Activated CD8-positive, alpha-beta memory T cell treated with anti-CD3 and anti-CD28 coated beads, Interleukin-2, amount 10 ng/mL, durations not matched to agents 7 days and 5 days (primary cell): Measurements from ENCODE around the gene C12orf75. TPM values are rescaled to one million over a fixed set of nuclear protein-coding genes. Genes with fewer than 3 reads are reported as not detected.

Experiments
- ATAC-seq: fragments of 150-1000 bp; cut with Tn5 transposase; one replicate; pipeline ENCODE4 v1.10.0; 2021; ENCODE audit warnings: moderate library complexity
- CTCF ChIA-PET: fragments of 350-600 bp; sonication (Branson Sonifier 250); formaldehyde crosslinking; loops from one replicate; lab custom pipeline; 2021; ENCODE audit warnings: antibody characterized with exemption; lab: Charles Lee
- DNase-seq: peaks from one replicate; pipeline ENCODE4 v3.0.0-alpha.2; 2020
- H3K27ac Mint-ChIP-seq: one replicate; pipeline ENCODE4 v1.8.0; 2021; ENCODE audit warnings: mild to moderate bottlenecking, mixed read lengths
- H3K27me3 Mint-ChIP-seq: one replicate; pipeline ENCODE4 v1.8.0; 2021; ENCODE audit warnings: mixed read lengths
- H3K36me3 Mint-ChIP-seq: one replicate; pipeline ENCODE4 v1.8.0; 2021; ENCODE audit warnings: mild to moderate bottlenecking, mixed read lengths
- H3K4me1 Mint-ChIP-seq: one replicate; pipeline ENCODE4 v1.8.0; 2021; ENCODE audit warnings: mixed read lengths
- H3K4me3 Mint-ChIP-seq: one replicate; pipeline ENCODE4 v1.8.0; 2021; ENCODE audit warnings: mild to moderate bottlenecking, moderate library complexity, mixed read lengths
- H3K9me3 Mint-ChIP-seq: one replicate; pipeline ENCODE4 v1.8.0; 2022; ENCODE audit warnings: low read depth, mixed read lengths
- total RNA-seq, 2 experiments: library from RNA; stranded (reverse); gene quantifications; one replicate each; pipeline ENCODE4 v1.2.3, GENCODE V29; 2021

Gene C12orf75
- total RNA-seq, 2 experiments from 2014 or later, result 277 to 318 TPM

DNA sequence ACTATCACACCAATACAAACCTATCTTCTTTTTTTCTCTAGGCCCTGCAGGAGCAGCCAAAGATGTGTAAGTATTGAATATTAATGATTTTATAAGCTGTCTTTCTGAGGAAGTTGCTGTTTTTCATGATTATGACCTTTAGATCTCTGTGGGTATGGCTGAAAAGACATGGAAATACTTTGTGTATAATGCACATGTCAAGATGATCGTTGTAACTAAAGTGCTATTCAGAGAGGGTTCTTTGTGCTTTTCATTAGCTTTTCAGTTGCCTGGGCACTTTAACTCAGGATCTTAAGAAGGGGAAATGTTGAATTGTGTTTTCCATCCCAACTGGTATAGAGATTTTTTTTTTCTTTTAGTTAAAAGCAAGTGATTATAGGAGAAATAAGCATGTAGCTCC is 18.1 kb downstream of the C12orf75 start:
- H3K27me3 Mint-ChIP-seq, result no peaks in the 10 kb centered on the region
- no peaks in the 10 kb centered on the region for H3K9me3 Mint-ChIP-seq
- H3K27ac Mint-ChIP-seq, result no peak overlapping the region
- CTCF ChIA-PET, result no interaction called here
- no peak overlapping the region for H3K4me3 Mint-ChIP-seq
- peaks cover 60% of the 10 kb centered on the region for H3K4me1 Mint-ChIP-seq
- H3K36me3 Mint-ChIP-seq, result peaks cover 60% of the 10 kb centered on the region
- ATAC-seq (no peak), DNase-seq (no peak)

- peaks cover 58% of the 10 kb centered on the region for H3K4me1 Mint-ChIP-seq
- CTCF ChIA-PET, result no interaction called here
- no peaks in the 10 kb centered on the region for H3K27me3 Mint-ChIP-seq
- no peak overlapping the region for H3K4me3 Mint-ChIP-seq
- no peak for ATAC-seq
- H3K27ac Mint-ChIP-seq, result peak overlapping the region; percentile 44
- H3K36me3 Mint-ChIP-seq, result peaks cover 57% of the 10 kb centered on the region
- DNase-seq, result no peak
- H3K9me3 Mint-ChIP-seq, result no peaks in the 10 kb centered on the region
Observed at GRCh38 chr12:105349138-105349537, 18.6 kb downstream of the C12orf75 start.

GRCh38 chr12:105351523-105351922 is 21.0 kb downstream of the C12orf75 start:
- Mint-ChIP-seq H3K27me3 (no peaks in the 10 kb centered on the region), H3K27ac (peak overlapping the region; percentile 71), H3K9me3 (no peaks in the 10 kb centered on the region), H3K4me1 (peaks cover 71% of the 10 kb centered on the region), H3K36me3 (peaks cover 59% of the 10 kb centered on the region), H3K4me3 (peak overlapping the region; percentile 12)
- CTCF ChIA-PET, result no interaction called here
- ATAC-seq (no peak), DNase-seq (no peak)

DNA sequence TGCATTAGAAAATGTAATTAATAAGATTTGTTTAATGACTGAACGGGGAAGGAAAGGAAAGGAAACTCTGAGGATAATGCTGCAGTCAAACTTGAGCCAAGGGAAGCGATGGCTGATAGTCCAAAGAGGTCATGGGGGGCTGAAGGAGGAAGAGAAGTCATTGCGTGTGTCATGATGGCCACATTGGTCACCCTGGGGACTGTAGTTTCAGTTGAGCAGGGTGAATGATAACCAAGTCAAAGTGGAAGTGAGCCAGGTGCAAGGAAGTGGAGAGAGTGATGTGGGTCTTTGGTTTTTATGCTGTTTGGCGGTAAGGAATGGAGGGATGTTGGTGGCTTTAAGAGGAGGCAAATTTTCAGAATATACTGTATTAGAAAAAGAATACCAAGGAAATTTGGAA is 21.6 kb downstream of the C12orf75 start:
- peak overlapping the region; percentile 71 for H3K27ac Mint-ChIP-seq
- CTCF ChIA-PET, result interaction anchor here (2.1 kb wide), 1 partner anchor 22 kb away, joined by 11 read pairs; the partner anchor contains the start of gene C12orf75
- H3K4me3 Mint-ChIP-seq, result peak overlapping the region; percentile 12
- no peaks in the 10 kb centered on the region for H3K9me3 Mint-ChIP-seq
- peaks cover 57% of the 10 kb centered on the region for H3K36me3 Mint-ChIP-seq
- no peaks in the 10 kb centered on the region for H3K27me3 Mint-ChIP-seq
- peak; percentile 60 for DNase-seq
- H3K4me1 Mint-ChIP-seq, result peaks cover 73% of the 10 kb centered on the region
- ATAC-seq, result peak; percentile 50

- H3K4me1 Mint-ChIP-seq, result peaks cover 77% of the 10 kb centered on the region
- H3K9me3 Mint-ChIP-seq, result no peaks in the 10 kb centered on the region
- no peak overlapping the region for H3K4me3 Mint-ChIP-seq
- H3K27me3 Mint-ChIP-seq, result no peaks in the 10 kb centered on the region
- CTCF ChIA-PET, result interaction anchor here (0.9 to 2.1 kb wide), 5 partner anchors 9 to 32 kb away, joined by 3 to 11 read pairs (median 4); partner anchors contain the start of gene C12orf75
- peaks cover 60% of the 10 kb centered on the region for H3K36me3 Mint-ChIP-seq
- no peak for DNase-seq
- ATAC-seq, result no peak
- no peak overlapping the region for H3K27ac Mint-ChIP-seq
Observed at GRCh38 chr12:105352940-105353635, 22.6 kb downstream of the C12orf75 start.

- no peaks in the 10 kb centered on the region for H3K27me3 Mint-ChIP-seq
- no peak for DNase-seq
- no peaks in the 10 kb centered on the region for H3K9me3 Mint-ChIP-seq
- H3K27ac Mint-ChIP-seq, result no peak overlapping the region
- peaks cover 72% of the 10 kb centered on the region for H3K4me1 Mint-ChIP-seq
- CTCF ChIA-PET, result no interaction called here
- no peak for ATAC-seq
- no peak overlapping the region for H3K4me3 Mint-ChIP-seq
- peaks cover 56% of the 10 kb centered on the region for H3K36me3 Mint-ChIP-seq
Observed at GRCh38 chr12:105355752-105356151, 25.3 kb downstream of the C12orf75 start.

GRCh38 chr12:105357162-105357691 is 26.7 kb downstream of the C12orf75 start:
- ATAC-seq (peak; percentile 87), DNase-seq (no peak)
- Mint-ChIP-seq H3K4me1 (peaks cover 61% of the 10 kb centered on the region), H3K9me3 (no peaks in the 10 kb centered on the region), H3K27me3 (no peaks in the 10 kb centered on the region), H3K36me3 (peaks cover 57% of the 10 kb centered on the region), H3K4me3 (peak overlapping the region; percentile 42), H3K27ac (peak overlapping the region; percentile 94)
- CTCF ChIA-PET, result interaction anchor here (1.0 to 1.2 kb wide), 4 partner anchors 11 to 37 kb away, joined by 3 to 5 read pairs (median 4); no protein-coding TSS in a partner anchor

GRCh38 chr12:105358789-105359188 is 28.3 kb downstream of the C12orf75 start:
- Mint-ChIP-seq H3K4me3 (no peak overlapping the region), H3K4me1 (peaks cover 50% of the 10 kb centered on the region), H3K9me3 (no peaks in the 10 kb centered on the region), H3K27me3 (no peaks in the 10 kb centered on the region), H3K36me3 (peaks cover 49% of the 10 kb centered on the region), H3K27ac (peak overlapping the region; percentile 33)
- DNase-seq, result no peak
- no peak for ATAC-seq
- CTCF ChIA-PET, result no interaction called here

DNA sequence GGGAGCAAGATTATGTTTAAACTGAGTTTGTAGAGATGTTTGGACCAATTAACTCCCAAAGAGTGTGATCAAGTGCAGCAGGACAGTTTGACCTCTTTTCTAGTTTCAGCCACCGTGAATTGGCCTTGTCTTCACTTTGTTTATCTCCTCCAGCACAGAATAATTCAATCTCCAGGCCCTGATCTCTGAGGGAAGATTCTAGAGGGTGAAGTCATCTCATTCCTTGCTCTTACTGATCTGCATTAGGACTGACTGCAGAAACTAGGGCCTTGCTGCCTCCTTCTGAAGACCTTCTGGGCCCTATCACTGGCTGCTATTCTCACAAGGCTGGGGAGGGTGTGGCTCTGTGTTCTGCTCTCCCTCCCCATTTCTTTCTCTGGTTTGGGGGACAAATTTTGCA is 29.4 kb downstream of the C12orf75 start:
- ATAC-seq, result no peak
- CTCF ChIA-PET, result no interaction called here
- Mint-ChIP-seq H3K27me3 (no peaks in the 10 kb centered on the region), H3K4me1 (peaks cover 39% of the 10 kb centered on the region), H3K9me3 (no peaks in the 10 kb centered on the region), H3K27ac (no peak overlapping the region), H3K4me3 (no peak overlapping the region), H3K36me3 (peaks cover 44% of the 10 kb centered on the region)
- DNase-seq, result no peak

- CTCF ChIA-PET, result interaction anchor here (0.7 to 1.7 kb wide), 4 partner anchors 20 to 199 kb away, joined by 3 to 5 read pairs (median 3); partner anchors contain the start of gene C12orf75
- no peaks in the 10 kb centered on the region for H3K9me3 Mint-ChIP-seq
- peaks cover 49% of the 10 kb centered on the region for H3K36me3 Mint-ChIP-seq
Observed at GRCh38 chr12:105363890-105364289, 33.4 kb downstream of the C12orf75 start.

DNA sequence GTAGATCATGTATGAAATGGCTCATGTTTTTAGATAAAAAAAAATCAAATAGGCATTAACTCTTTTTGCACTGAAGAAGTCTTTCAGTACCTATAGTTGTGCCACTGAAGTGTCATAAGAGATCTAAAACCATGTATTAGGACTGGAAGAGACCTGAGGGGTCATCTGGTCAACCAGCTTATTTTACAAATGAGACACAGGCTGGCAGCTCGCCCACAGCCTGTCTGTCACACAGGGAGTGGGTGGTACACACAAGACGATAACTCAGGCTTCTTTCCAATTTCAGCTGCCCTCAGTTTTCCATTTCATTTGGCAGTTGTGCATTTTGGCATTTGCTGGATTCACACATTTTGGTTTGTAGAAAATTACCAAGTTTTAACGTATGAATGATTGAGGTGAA is 34.7 kb downstream of the C12orf75 start:
- CTCF ChIA-PET, result interaction anchor here (1.0 to 1.3 kb wide), 2 partner anchors 12 to 34 kb away, joined by 3 to 5 read pairs; partner anchors contain the start of gene C12orf75
- no peak for ATAC-seq
- DNase-seq, result no peak
- Mint-ChIP-seq H3K36me3 (peaks cover 49% of the 10 kb centered on the region), H3K4me1 (peaks cover 7% of the 10 kb centered on the region), H3K9me3 (no peaks in the 10 kb centered on the region), H3K27ac (no peak overlapping the region), H3K4me3 (no peak overlapping the region), H3K27me3 (no peaks in the 10 kb centered on the region)

More at GRCh38 chr12:105363890-105364289, 33.4 kb downstream of the C12orf75 start:
- H3K27ac Mint-ChIP-seq, result no peak overlapping the region
- no peaks in the 10 kb centered on the region for H3K27me3 Mint-ChIP-seq
- H3K4me1 Mint-ChIP-seq, result peaks cover 13% of the 10 kb centered on the region
- DNase-seq (no peak), ATAC-seq (no peak)
- H3K4me3 Mint-ChIP-seq, result no peak overlapping the region

- Mint-ChIP-seq H3K9me3 (no peaks in the 10 kb centered on the region), H3K4me1 (peaks cover 6% of the 10 kb centered on the region), H3K27me3 (no peaks in the 10 kb centered on the region), H3K36me3 (peaks cover 46% of the 10 kb centered on the region), H3K27ac (no peak overlapping the region), H3K4me3 (no peak overlapping the region)
- ATAC-seq, result no peak
- DNase-seq, result no peak
- CTCF ChIA-PET, result interaction anchor here (1.2 kb wide), 1 partner anchor 11 kb away, joined by 3 read pairs; no protein-coding TSS in a partner anchor
Observed at GRCh38 chr12:105368047-105368646, 37.7 kb downstream of the C12orf75 start.

- H3K36me3 Mint-ChIP-seq, result peaks cover 51% of the 10 kb centered on the region
- peaks cover 6% of the 10 kb centered on the region for H3K4me1 Mint-ChIP-seq
- no peak for ATAC-seq
- no peak overlapping the region for H3K27ac Mint-ChIP-seq
- CTCF ChIA-PET, result no interaction called here
- H3K9me3 Mint-ChIP-seq, result no peaks in the 10 kb centered on the region
- no peak overlapping the region for H3K4me3 Mint-ChIP-seq
- no peaks in the 10 kb centered on the region for H3K27me3 Mint-ChIP-seq
- no peak for DNase-seq
Observed at GRCh38 chr12:105369014-105369413, 38.5 kb downstream of the C12orf75 start.
